NCI-H526 (cell line): Measurements from ENCODE around the gene ZNF543.
A peak's percentile ranks its signal among the peaks of the same experiment; 100 is the strongest.
"Not testable (repeated sequence)": the region's sequence is repeated elsewhere in the genome, so short reads cannot be mapped to it uniquely, and the experiment has no call there.

Experiments used
- DNase-seq, 2 experiments: peaks; one replicate each; lab custom pipeline; 2025; lab: John Stamatoyannopoulos, UW

Gene ZNF543

GRCh38 chr19:57320180-57321084 lies at the start of gene ZNF543:
Gene ZNF543 (plus strand): TSS chr19:57320472. CDS start chr19:57320854, 382 bp downstream.
- DNase-seq = peak; percentile 87 to 97

DNA sequence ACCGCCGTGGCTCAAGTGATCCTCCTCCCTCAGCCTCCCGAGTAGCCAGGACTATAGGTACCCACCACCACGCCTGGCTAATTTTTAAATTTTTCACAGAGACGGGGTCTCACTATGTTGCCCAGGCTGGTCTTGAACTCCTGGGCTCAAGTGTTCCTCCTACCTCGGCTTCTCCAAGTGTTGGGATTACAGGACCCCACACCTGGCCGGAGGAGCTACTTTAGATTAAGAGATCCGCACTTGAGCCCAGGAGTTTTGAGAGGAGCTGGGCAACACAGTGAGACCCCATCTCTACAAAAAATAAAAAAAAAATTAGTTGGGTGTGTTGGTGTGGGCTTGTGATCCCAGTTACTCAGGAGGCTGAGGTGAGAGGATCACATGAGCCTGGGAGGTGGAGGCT lies 49.0 kb upstream of the ZNF543 start:
- DNase-seq = no peak

GRCh38 chr19:57273014-57273413 lies 47.3 kb upstream of the ZNF543 start:
- DNase-seq = no peak

GRCh38 chr19:57276430-57276829 lies 43.8 kb upstream of the ZNF543 start:
- DNase-seq = no peak

DNA sequence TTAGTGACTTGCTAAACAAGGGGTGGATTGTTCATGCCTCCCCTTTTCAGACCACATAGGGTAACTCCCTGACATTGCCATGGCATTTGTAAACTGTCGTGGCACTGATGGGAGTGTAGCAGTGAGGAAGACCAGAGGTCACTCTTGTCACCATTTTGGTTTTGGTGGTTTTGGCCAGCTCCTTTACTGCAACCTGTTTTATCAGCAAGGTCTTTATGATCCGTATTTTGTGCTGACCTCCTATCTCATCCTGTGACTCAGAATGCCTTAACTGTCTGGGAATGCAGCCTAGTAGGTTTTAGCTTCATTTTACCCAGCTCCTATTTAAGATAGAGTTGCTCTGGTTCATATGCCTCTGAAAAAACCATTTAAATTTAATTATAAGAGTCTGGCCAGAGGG lies 41.8 kb upstream of the ZNF543 start:
- not testable (repeated sequence) for DNase-seq

GRCh38 chr19:57279418-57280164 lies 40.7 kb upstream of the ZNF543 start:
- peak; percentile 88 to 95 for DNase-seq

DNA sequence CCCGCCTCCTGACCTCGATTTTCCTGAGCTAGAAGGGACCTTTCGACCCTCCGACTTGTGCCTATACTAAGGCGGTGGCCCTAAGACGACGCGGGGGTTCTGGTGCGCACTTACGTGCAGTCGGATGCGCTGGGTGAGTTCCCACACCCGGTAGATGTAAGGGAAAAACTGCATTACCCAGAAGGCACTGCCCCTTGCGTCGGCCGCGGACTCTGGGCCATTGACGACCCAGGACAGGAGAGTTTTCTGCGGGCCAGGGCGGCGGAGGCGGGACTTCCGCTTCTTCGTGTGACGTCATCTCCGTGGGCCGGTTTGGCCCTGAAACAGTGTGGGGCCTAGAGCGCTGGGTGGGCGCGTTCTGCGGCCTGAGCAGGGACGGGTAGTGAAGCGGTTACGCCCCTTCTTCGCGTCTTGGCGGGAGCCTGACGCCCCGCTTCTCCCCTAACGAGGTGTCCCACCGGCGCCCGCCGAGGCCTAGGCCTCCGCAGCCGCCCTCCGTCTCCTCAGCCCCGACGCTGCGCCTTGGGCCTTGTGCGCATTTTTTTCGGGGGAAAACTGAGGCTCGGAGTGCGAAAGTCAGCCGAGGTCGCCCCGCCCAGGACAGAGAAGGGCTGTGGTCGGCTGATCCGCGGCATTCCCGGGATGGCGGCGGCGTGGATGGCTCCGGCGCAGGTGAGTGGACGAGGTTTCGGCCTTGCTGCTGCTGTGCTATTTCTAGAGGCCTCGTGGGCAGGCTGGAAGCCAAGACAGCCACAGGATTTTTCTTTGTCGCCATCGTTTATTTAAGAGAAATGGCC lies 39.9 kb upstream of the ZNF543 start, which contains the start of gene ZNF460:
ZNF460 (plus strand) TSS at position 321 of the 797 bp plus-strand sequence; CDS start at position 643, 322 bp downstream.
- DNase-seq = peak; percentile 94 to 98

DNA sequence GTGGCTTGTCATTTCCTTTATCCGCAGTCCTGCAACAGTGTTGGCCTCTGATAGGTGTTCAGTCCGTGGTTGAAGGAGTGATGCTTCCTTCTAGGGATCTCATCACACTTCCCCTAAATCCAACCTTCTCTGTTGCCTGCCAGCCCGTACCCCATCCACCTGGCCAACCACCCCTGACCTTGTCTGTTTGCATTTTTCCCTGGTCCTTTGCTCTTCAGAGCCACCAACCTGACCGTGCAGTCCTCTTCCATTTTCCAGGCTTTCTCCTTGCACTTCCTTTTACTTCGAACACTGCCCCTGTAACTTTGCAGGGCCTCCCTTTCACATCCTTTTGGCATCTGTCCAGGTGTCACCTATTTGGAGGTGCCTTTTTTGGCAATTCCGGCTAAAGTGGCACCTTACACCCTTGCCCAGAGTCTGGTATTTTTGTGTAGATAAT lies 39.3 kb upstream of the ZNF543 start:
- DNase-seq = no peak

DNA sequence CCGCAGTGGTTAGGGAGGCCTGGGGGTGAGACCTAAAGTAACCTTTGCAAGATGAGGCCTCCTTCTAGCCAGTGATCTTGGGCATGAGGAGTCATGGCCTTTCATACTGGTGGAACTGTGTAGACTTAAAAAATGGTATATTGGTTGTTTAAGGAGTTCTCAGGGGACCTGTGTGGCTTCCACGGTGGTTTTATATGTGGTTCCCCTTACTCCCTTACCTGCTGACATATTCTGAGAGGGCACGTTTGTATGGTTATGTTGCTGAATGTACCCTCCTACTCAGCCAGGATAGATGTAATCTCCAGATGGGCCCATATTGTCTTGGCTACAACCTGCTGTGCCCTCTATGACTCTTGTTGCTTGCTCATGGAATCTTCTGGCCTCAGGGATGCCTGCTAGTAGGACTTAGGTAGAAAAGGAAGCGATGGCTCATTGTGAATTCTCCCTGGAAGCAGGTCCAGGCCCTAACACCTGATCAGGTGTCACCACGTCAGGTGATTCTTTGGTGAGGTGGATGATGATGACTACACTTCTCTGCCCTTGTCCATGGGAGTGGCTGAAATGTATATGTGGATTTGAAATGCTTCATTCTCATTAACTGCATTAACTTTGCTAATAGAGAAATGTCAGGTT lies 38.1 kb upstream of the ZNF543 start:
- DNase-seq = no peak

DNA sequence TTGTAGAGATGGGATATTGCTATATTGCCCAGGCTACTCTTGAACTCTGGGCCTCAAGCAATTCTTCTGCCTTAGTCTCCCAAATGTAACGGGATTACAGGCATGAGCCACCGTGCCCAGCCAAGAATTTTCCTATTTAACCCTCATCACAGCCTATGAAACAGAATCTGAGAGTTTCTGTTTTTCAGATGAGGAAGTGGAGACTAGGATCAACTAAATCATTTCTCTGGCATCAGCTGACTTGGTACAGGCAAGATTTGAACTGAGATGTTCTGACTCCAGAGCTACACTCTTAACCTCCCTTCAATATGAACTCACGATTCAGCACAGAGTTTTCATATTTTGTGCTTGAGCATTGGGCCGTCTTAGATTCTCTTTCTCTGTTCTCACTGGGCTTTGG lies 31.9 kb upstream of the ZNF543 start:
- no peak for DNase-seq

GRCh38 chr19:57290970-57291369 lies 29.3 kb upstream of the ZNF543 start:
- DNase-seq = no peak

DNA sequence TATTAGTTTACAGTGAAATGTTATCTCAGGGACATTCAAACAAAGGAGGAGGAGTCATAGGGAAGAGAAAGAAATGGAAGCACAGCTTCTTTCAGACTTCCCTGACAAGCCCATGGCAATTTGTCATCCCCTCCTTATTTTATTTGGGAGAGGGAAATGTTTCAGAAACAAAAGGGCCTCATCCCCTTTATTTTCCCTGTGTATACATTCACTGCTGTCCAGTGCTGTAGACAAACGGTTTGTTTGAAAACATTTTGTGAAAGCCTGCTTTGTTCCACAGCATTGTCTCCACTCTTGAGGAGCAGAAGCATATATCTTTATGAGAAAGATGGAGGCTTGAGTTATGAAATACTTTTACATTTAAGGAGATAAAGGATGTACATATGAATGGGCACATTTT lies 27.7 kb upstream of the ZNF543 start:
- DNase-seq = no peak

GRCh38 chr19:57293719-57294118 lies 26.6 kb upstream of the ZNF543 start:
- no peak for DNase-seq

- DNase-seq = no peak
Measured at GRCh38 chr19:57302020-57302465, 18.2 kb upstream of the ZNF543 start.

DNA sequence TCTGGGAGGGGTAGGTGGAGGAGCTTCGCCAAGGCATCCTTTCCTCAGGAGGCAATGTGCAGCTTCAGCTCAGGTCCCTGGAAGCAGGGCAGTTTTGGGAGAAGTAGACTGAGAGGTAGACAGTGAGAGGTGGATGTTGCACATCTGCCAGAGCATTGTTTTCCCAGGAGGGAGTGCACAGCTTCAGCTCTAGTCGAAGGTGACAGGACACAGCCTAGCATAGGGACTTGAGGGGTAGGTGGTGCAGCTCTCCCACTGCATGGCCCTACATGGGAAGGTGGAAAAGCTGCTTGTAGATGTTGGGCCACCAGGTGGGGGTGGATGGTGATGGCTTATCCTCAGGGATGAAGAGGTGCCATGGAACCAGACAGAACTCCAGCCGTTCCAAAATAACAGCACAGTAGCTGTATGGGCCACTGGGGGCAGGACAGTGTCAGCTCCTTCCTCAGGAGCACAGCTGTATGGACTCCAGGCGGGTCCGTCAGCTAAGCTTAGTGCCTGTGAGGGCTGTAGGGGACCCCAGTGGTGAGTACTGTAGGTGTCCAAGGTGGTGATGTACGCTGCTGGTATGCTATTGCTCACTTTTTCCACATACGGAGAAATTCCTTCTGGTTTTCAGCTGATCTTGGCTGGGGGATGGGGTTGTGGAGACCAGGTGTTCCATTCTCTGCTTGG lies 17.4 kb upstream of the ZNF543 start:
- no peak for DNase-seq

DNA sequence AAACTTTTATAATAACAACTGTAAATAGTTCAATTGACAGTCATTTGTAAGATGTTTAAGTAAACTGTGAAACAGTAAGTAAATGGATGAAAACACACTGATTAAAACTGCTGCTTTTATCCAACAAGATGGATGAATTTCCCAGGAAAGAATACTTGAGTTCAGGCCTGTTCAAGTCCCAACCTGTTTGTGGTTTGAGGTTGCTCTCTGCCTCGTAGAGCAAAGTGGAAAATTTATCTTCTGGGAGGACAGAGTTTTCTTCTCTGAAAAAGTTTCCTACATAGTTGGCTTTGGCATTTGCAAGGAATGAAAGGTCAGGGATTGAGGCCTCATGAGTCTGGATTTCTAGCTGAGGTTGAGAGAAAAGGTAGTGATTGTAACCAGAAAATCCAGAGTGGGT lies 15.2 kb upstream of the ZNF543 start:
- DNase-seq = no peak

- DNase-seq = no peak
Measured at GRCh38 chr19:57308514-57308913, 11.8 kb upstream of the ZNF543 start.

DNA sequence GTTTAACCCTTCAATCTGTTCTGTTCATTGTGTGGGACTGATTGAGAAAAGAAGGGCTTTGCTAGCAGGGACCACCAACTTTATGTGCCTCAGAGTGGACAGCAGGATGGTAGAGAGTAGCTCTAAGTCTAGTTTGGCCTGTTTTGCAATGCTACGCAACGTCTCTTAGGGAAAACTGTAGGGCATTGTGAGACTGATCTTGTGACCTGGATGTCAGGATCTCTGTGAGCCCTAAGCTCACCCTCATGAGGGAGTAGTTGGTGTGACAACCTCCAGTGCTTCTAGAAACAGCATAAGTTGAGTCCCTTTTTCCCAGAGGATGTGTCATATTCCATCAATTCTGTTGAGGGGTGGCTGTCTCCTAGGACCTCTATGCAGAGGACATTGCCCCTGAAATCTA lies 9.5 kb upstream of the ZNF543 start:
- no peak for DNase-seq

DNA sequence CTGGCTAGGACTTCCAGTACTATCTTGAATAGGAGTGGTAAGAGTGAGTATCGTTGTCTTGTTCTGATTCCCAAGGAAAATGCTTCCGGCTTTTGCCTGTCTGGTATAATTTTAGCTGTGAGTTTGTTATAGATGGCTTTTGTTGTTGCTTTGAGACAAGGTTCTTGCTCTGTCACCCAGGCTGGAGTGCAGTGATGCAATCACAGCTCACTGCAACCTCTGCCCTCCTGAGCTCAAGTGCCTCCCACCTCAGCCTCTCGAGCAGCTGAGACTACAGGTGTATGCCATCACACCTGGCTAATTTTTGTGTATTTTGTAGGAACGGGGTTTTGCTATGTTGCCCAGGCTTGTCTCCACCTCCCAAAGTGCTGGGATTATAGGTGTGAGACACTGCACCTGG lies 6.1 kb upstream of the ZNF543 start:
- DNase-seq = no peak

DNA sequence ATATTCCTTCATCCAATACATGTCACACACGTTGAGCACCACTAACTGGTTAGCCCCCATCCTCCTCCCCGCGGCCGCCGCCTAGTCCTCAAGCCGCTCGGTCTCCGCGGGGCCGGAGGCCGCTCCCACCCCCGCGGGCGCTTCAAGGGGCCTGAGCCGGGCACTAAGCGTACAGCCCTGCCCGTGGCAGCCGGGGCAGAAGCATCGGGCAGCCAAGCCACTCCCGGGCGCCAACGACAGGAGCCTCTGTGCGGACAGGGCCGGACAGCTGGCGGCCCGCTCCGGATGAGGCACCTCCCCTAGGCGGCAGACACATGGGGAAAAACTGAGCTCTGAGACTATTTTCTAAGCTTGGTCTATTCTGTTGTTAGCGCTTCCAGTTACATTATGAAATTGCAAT lies 2.8 kb upstream of the ZNF543 start:
- no peak for DNase-seq

DNA sequence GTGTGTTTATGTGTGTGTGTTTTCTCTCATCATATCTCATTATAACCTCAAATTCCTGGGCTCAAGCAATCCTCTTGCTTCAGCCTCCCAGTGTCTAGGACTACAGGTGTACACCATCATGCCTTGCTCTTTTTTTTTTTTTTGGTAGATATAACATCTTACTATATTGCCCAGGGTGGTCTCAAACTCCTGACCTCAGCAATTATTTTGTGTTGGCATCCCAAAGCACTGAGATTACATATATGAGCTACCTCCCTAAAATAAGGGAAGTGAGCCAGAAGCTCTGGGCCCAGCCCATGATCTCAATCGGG lies 448 bp upstream of the ZNF543 start:
- DNase-seq = peak in 1 of 2 experiments; percentile 18
